GM19099 (cell line): Measurements from ENCODE around the gene ETNK2.

Source experiments
- POLR2A ChIP-seq: IDR thresholded peaks from 3 replicates; pipeline ENCODE4 v1.6.1; 2011; ENCODE audit warnings: low read depth; ENCODE audit not compliant: insufficient read length; ENCODE audit errors: extremely low read depth

ETNK2 gene

DNA sequence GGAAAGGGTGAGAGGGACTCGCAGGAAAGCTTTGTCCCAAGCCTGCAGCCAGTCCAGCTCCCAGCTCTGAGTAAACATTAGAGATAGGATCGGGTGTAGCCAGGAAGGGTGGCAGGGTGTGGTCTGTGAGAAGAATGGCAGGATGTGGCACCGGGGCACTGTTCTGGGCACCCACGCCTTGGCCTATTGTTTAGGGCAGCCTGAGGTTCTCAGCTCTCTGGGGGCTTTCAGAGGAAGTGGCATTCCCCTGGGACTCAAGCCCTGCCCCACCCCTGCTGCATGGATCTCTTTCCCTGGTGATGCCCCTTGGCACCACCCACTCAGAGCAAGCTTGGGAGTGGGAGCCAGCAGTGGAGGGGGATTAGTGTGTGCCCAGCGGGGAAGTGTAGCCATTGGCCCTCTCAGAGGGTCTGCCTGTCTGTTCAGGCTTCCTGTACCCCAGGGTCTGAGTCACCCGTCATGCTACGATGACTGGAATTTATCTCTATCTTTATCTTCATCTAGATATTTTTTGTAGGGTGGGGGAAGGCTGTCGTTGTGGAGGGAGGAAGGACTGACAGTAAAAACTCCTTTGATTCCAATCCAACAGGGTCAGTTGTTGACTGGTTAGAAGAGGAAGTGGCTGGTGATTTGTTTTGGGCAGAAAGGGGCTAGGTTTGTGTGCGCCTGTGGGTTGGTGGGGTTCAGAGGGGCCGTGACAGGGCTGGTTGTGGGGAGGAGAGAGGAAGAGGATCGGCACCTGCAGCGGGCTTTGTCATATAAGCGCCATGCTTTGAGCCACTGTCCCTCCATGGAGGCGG is 47.3 kb downstream of the ETNK2 start:
- no peak for TF ChIP-seq POLR2A

DNA sequence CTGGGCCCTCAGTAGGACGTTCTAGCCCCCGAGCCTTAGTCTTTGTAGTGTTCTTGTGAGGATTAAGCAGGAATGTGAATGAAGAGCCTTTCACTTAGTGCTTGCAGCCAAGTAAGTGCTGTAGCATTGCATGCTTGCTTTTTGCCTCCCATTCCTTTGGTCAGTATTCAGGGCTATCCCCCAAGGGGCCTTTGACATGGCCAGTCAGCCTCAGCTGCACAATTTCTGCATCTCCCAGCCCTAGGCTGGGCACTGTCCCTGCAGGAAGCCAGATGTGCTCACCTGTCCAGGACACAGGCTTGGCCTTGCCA is 48.5 kb downstream of the ETNK2 start:
- TF ChIP-seq POLR2A, result no peak

DNA sequence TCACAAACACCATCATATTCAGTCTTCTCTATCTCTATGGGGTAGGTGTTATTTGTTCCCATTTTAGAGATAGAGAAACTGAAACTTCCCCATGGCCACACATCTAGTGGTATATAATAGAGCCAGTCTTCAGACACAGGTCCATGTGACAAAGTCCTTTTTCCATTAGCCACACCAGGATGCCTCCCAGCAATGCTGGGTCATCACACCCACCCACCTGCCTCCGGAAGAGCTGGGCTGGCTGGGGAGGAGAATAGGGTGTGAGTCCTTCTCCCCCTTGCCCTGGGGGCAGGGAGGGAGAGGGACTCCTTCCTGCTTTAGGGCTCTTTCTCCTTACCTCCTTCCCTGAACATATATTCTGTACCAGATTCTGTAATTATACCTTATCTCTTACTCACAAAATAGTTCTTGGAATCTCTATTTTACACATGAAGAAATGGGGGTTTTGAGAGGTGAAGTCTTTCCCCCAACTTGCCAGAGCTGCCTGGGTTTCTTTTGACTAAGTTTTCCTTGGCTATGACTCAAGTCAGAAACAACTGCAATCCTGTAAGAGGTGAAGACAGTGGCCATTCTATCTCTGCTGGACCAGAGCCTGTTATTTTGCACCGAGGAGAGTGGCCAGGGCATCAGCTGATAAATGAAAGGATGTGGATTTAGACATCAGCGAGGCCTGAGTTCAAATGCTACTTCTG is 49.0 kb downstream of the ETNK2 start:
- TF ChIP-seq POLR2A, result no peak

DNA sequence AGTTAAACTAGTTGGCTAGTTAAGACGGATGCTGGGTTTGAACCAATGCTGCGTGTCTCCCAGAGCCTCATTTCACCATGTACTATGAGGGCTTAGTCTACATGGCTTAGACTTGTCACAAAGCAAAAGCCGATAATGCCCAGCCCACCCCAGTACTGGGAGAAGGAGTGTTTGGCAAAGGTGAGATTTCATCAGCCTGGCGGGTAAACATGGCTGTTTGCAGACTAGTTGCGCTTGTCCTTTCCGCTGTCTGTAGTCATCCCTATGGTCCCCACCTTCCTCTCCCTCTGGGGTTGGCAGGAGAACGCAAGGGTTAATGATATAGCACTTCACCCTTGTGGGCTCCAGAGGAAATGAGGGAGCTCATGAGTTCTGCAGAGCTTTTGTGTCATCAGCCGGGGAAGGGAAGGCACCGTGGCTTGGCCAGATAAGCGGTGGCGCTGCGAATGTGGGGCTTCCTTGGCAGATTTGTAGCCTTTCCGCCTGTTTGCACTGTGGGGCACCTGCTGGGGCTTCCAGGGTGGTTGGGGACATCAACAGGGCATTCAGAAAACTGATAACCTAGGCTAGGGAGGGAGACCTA is 49.7 kb downstream of the ETNK2 start:
- no peak for TF ChIP-seq POLR2A

DNA sequence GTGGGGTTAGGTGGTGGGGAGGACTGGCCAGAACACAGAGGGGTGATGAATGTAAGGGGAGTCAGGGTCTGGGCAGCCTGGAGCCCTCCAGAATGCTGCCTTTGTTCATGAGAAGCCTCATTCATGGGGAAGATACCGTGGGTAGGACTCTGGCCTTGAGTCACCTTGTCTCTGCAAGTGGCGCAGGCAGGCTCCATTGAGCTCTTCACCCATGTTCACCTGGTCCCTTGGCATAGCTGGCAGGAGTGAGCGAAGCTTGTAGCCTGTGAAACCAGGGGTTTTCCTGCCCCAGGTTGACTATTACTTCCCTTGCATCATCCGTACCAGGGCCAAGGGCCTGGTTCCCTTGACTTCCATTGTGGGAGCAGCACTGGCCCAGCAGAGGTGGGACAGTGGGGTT is 53.2 kb downstream of the ETNK2 start:
- no peak for TF ChIP-seq POLR2A

DNA sequence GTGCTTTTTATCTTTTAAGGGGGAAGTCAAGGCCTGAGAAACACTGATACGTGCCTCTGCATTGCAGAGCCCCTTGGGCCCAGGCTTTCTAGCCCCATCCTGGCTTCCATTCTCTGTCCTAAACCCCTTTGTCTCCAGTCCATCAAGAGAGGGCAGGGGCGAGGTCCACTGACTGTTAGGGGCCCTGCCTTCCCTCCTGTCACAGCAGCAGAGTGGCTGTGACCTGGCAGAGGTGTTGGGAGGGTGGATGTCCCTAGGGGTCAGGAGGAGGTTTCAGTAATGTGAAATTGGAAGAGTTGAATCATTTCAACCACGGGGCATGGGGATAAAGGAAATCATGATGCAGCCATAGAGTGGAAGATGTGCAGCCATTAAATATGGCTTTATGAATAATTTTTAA is 54.9 kb downstream of the ETNK2 start:
- TF ChIP-seq POLR2A, result no peak

DNA sequence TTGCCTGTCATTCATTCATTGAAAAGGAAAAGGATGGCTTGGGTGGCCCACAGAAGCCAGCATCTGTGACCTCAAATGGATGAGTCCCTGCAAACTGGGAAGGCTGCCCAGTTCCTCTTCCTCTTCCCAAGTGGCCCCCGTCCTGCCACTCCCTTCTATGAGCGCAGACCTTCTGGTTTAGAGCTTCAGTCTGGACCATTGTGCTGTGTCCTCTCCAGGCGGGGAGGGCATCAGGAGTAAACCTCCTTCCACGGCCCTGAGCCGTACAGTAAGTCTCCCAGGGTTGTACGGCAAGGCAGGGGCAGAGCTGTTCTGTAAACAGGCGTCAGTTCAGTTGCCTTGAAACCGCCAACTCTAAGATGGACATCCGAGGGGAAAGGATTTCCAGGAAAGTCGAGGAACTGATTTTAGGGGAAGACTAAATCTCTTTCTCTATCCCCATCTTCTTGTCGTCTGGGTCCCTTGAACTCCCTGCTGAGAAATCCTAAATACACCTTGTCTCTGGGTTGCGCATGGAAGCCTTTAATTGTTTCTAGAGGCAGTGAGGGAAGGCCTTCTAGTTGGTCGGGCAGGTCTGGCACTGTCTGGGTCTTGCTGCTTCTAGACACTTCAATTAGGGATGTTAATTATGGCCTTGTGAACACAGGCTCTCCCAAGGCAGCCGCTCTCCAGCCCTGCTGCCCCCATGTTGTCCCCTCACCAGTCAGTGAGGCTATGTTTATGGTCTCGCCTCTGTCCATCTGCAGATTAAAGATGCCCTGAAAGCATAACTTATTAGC is 56.8 kb downstream of the ETNK2 start:
- TF ChIP-seq POLR2A, result no peak

DNA sequence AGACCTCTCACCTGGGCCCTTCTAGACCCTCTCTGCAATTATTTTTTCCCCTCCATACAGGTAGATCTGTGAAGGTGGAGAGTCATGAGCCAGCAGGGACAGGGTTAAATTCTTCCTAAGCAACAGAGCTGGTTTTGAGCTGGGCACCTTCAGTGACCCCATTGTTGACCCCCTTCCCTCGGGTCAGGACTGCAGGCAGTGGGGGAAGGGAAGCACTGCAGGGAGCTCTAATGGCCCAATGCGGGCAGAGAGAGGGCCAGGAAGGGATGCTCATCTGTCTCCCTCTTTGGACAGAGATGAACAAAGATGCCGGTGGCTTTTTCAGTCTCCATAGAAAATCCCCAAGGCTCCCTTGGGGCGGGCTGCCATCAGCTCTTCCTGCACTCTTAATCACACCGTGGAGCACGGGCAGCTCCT is 57.5 kb downstream of the ETNK2 start:
- no peak for TF ChIP-seq POLR2A

DNA sequence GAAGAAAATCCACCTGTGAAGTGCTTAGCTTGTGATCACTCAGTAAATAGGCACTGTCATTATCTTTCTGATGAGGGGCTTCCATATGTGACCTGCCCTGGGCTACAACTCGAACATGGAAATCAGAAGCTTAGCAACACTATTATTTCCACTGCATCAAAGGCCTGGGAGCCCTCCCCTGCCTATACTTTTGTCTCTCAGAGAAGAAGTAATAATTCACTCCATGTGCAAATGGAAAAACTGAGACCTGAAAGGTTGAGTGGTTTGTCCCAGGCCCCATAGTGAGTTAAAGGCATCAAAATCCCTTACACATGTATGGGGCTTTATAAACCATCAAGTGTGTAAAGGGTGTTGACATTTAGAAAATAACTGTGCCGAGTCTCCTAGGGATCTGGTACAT is 58.1 kb downstream of the ETNK2 start:
- TF ChIP-seq POLR2A, result no peak

DNA sequence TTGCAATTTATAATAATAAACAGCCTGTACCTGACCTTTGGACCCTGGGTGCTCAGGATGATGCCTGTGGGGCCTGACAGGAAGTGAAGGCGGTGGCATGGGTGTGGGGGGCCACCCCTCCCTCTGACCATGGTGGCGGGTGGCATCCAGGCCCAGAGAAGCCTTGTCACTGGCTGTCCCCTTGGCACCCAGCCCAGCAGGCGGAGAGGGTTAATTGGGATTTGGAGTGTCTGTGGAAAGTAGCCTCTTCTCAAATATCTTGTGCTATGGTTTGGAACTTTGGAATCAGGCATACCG is 58.5 kb downstream of the ETNK2 start:
- no peak for TF ChIP-seq POLR2A

DNA sequence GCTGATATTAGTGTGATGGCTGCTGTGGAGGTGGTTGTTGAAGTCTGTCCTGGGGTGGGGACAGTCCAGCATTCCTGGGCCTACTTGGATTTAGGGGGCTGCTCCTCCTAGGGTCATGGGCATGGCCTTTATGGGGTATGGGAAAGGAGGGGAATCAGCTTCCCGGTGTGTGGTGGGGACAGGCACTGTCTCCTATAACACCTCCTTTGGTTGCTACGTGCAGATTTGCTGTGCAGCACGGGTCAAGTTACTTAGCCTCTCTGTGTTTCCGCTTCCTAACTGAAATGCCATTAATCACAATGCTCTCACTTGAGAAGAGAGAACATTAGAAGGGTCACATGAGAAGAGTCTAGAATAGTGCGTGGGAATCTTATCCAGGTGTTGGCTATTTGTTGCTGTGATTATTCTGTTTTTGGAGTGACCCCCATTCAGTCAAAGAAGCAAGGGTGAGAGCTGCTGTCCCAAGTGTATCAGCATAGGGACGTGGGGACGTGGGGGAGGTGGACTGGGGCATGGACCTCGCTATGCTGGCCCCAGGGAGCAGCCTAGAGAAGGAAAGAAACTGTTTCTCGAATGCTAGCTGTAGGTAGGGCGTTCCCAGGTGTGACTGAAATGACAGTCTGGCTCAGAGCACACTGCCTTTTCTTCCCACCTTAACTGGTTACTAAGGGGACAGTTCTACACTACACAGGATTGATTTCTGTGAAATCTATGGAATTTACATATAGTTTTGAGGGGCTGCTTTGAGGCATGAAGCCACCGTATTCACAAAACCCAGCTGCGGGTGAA is 59.0 kb downstream of the ETNK2 start:
- TF ChIP-seq POLR2A, result no peak

DNA sequence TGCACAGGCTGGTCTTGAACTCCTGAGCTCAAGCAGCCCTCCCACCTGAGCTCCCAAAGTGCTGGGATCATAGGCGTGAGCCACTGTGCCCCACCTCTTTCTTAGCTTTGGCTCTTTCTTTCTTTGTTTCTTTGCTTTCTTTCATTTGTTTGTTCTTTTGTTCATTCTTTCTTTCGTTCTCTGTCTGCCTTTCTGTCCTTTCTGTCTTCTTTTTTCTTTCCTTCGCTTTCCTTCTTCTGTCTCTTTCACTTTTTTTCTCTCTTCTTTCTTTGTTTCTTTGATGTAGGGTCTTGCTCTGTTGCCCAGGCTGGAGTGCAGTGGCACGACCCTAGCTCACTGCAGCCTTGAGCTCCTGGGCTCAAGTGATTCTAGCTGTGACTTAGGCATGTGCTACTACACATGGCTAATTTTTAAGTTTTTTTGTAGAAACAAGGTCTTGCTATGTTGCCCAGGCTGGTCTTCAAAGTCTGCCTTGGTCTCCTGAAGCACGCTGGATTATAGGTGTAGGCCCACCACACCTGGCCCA is 60.0 kb downstream of the ETNK2 start:
- TF ChIP-seq POLR2A, result no peak

DNA sequence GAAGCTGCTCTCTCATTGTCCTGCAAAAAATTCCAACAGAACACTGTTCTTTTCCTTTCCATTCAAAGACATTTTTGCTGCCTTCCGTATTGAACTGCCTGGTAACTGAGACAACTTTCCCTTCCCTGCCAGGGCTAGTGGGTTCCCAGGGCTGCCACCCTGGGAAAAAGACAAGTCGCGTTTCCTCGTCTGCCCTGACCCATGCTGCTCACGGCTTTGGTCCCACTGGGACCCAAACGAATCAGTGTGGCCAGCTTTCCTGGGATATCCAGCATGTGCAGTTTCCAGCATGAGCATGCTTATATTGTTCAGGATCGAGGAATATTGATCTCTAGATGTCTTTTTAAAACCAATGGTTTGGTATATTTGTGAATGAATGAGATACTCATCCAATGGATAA is 60.8 kb downstream of the ETNK2 start:
- no peak for TF ChIP-seq POLR2A

DNA sequence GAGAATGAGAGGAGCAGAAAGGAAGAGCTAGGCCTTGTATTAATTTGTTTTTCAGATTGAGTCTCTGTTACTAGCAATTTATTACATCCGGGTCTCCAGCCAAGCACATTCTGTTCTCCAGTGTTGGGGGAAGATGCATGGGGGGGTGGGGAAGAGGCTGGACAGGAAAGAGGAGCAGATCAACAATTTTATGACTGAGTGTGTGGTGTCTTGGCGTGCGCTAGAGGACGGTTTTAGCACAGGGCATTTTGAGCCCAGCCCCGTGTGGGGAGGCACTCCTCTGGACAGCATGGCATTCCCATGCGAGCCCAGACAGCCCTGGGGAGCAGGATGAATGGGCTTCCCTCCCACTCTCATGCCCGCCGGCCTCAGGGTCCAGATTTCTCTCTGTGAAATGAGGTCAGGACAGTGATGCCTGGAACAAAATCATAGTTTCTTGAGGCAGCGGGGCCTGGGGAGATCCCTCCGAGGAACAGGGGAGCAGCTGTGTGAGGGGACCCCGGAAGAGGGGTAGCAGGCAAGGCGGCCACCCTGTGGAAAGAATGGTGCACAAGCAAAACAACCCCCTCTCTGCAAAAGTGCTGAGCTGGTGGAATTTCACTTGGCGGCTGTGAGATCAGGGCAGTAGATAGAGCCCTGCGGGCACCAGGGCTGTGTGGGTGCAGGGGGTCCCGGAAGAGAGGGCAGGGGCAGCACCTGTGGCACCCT is 62.6 kb downstream of the ETNK2 start:
- TF ChIP-seq POLR2A, result no peak

DNA sequence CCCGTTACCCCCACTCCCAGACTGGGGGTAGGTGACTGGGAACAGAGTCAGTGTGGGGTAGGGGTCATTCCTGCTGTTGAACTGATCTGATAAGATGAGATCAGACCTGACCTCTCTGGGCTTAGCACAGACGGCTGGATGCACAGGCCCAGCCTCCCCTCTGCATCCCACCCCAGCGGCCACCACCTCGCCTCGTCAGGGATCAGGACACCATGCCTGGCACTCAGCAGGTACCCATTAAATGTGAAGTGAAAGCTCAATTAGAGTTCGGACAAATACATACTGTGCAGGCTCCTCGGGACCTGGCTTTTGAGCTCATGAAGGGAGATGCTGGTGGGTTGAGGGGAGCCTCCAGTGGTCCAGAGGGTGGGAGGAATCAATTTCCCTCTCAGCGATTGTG is 63.2 kb downstream of the ETNK2 start:
- TF ChIP-seq POLR2A, result no peak
